Measurements from ENCODE around the gene PLVAP. TPM values are rescaled to one million over a fixed set of nuclear protein-coding genes. Genes with fewer than 3 reads are reported as not detected.
A peak's percentile ranks its signal among the peaks of the same experiment; 100 is the strongest.

The PLVAP gene
- total RNA-seq, 1 donor from 2014 or later = 0.72 TPM

- H3K27me3 Mint-ChIP-seq = no peaks in the 10 kb centered on the region
- DNase-seq (ENCODE audit: extremely low spot score, unreplicated experiment) = no peak
- peaks cover 23% of the 10 kb centered on the region for H3K4me1 Mint-ChIP-seq (ENCODE audit: unreplicated experiment)
- peak overlapping the region; percentile 85 for H3K4me3 Mint-ChIP-seq
- no peaks in the 10 kb centered on the region for H3K9me3 Mint-ChIP-seq
- TF ChIP-seq CTCF (conservative IDR thresholded peaks at IDR 0.05) = no peak
- peak overlapping the region; percentile 95 for H3K27ac Mint-ChIP-seq
- peaks cover 13% of the 10 kb centered on the region for H3K36me3 Mint-ChIP-seq
Measured at GRCh38 chr19:17312189-17313113, 64.7 kb downstream of the PLVAP start.

GRCh38 chr19:17311455-17312188 is 65.5 kb downstream of the PLVAP start:
- TF ChIP-seq CTCF (conservative IDR thresholded peaks at IDR 0.05) = no peak
- Mint-ChIP-seq H3K27me3 (no peaks in the 10 kb centered on the region), H3K4me3 (peak overlapping the region; percentile 85), H3K4me1 (ENCODE audit: unreplicated experiment) (peaks cover 23% of the 10 kb centered on the region), H3K27ac (peak overlapping the region; percentile 95), H3K36me3 (peaks cover 13% of the 10 kb centered on the region), H3K9me3 (no peaks in the 10 kb centered on the region)
- no peak for DNase-seq (ENCODE audit: extremely low spot score, unreplicated experiment)

- H3K4me3 Mint-ChIP-seq = peak overlapping the region; percentile 99
- H3K9me3 Mint-ChIP-seq = no peaks in the 10 kb centered on the region
- no peak for DNase-seq (ENCODE audit: extremely low spot score, unreplicated experiment)
- H3K4me1 Mint-ChIP-seq (ENCODE audit: unreplicated experiment) = peaks cover 24% of the 10 kb centered on the region
- H3K36me3 Mint-ChIP-seq = peaks cover 7% of the 10 kb centered on the region
- no peaks in the 10 kb centered on the region for H3K27me3 Mint-ChIP-seq
- H3K27ac Mint-ChIP-seq = peak overlapping the region; percentile 96
- TF ChIP-seq CTCF (conservative IDR thresholded peaks at IDR 0.05) = no peak
Measured at GRCh38 chr19:17309965-17310461, 67.1 kb downstream of the PLVAP start.

- H3K4me3 Mint-ChIP-seq = peak within 1 kb of the TSS; percentile 99
- H3K4me1 Mint-ChIP-seq (ENCODE audit: unreplicated experiment) = peaks cover 28% of the 10 kb centered on the region
- peaks cover 7% of the 10 kb centered on the region for H3K36me3 Mint-ChIP-seq
- no peaks in the 10 kb centered on the region for H3K27me3 Mint-ChIP-seq
- H3K9me3 Mint-ChIP-seq = no peaks in the 10 kb centered on the region
- H3K27ac Mint-ChIP-seq = peak within 1 kb of the TSS; percentile 96
- TF ChIP-seq CTCF (conservative IDR thresholded peaks at IDR 0.05) = no peak
- DNase-seq (ENCODE audit: extremely low spot score, unreplicated experiment) = peak; percentile 97
Measured at GRCh38 chr19:17309198-17309964, 67.8 kb downstream of the PLVAP start, which contains the start of gene DDA1. Gene DDA1, plus strand, starts transcription at chr19:17309563. Its CDS starts 92 bp downstream, at chr19:17309655.

GRCh38 chr19:17307876-17308377 is 69.2 kb downstream of the PLVAP start:
- H3K36me3 Mint-ChIP-seq = peaks cover 7% of the 10 kb centered on the region
- H3K27me3 Mint-ChIP-seq = no peaks in the 10 kb centered on the region
- H3K27ac Mint-ChIP-seq = peak overlapping the region; percentile 95
- no peak for TF ChIP-seq CTCF (conservative IDR thresholded peaks at IDR 0.05)
- DNase-seq (ENCODE audit: extremely low spot score, unreplicated experiment) = no peak
- H3K9me3 Mint-ChIP-seq = no peaks in the 10 kb centered on the region
- peak overlapping the region; percentile 92 for H3K4me3 Mint-ChIP-seq
- peaks cover 28% of the 10 kb centered on the region for H3K4me1 Mint-ChIP-seq (ENCODE audit: unreplicated experiment)
